Measurements from ENCODE around the gene LRRC18. TPM values are rescaled to one million over a fixed set of nuclear protein-coding genes. Genes with fewer than 3 reads are reported as not detected.

LRRC18 gene
- total RNA-seq, 1 experiment from 2014 or later: not detected

DNA sequence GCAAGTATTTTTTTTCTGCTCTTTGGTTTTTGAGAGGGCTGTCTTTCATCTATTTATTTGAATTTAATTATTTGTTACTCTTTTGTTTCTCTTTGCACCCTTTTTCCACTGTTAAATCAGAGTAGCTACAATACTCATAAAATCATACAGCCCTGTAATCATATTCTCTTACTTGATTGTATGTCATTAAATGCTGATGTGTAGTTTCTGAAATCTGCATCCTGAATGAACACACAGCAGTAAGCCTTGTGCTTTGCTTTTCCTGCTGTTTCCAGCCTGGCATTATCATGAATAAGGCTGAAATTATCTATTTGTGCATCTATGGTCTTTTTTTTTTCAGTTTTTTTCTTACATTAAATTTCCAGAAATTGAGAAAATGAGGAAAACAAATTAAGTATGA lies 4.1 kb downstream of the LRRC18 start:
- H2BK20ac ChIP-seq (ENCODE audit: low read depth, low read length, poor library complexity, severe bottlenecking): no peak overlapping the region
- H3K79me1 ChIP-seq (ENCODE audit: insufficient read depth, low read depth, low read length, poor library complexity, severe bottlenecking): no peaks in the 10 kb centered on the region
- no peak for TF ChIP-seq CTCF (conservative IDR thresholded peaks at IDR 0.05)
- no peak overlapping the region for H4K5ac ChIP-seq (ENCODE audit: insufficient read length, low read depth, low read length)
- H4K91ac ChIP-seq (ENCODE audit: insufficient read length, low read depth, low read length): no peak overlapping the region
- H3K9me3 ChIP-seq (ENCODE audit: control insufficient read depth, low read depth, low read length): no peaks in the 10 kb centered on the region
- no peaks in the 10 kb centered on the region for H4K20me1 ChIP-seq (ENCODE audit: control insufficient read depth, insufficient read depth, insufficient read length)
- H3K9ac ChIP-seq (ENCODE audit: extremely low read depth, insufficient read length, low read length): no peak overlapping the region
- no peak overlapping the region for H3T11ph ChIP-seq (ENCODE audit: low read length)
- no peak overlapping the region for H2BK5ac ChIP-seq (ENCODE audit: insufficient read length, low read length)
- no peak overlapping the region for H3K23ac ChIP-seq (ENCODE audit: insufficient read length, low read depth, low read length)
- no peak overlapping the region for H3K4me2 ChIP-seq (ENCODE audit: insufficient read depth, insufficient read length, low read length)
- Mint-ChIP-seq H3K27ac (no peak overlapping the region), H3K4me3 (no peak overlapping the region), H3K27me3 (ENCODE audit: low read depth) (peaks cover 3% of the 10 kb centered on the region), H3K36me3 (ENCODE audit: insufficient read depth in 1 of 3, low read depth in 3 of 3) (no peaks in the 10 kb centered on the region), H3K9me3 (no peaks in the 10 kb centered on the region), H3K4me1 (peaks cover 8 to 17% of the 10 kb centered on the region in 2 experiments)
- H3K79me2 ChIP-seq (ENCODE audit: insufficient read depth, low read length): no peaks in the 10 kb centered on the region
- no peak for DNase-seq
- no peak overlapping the region for H2AFZ ChIP-seq (ENCODE audit: low read length)
- H2BK12ac ChIP-seq (ENCODE audit: insufficient read length, low read depth, low read length): no peak overlapping the region
- no peak overlapping the region for H2AK5ac ChIP-seq (ENCODE audit: insufficient read length, low read length)
- no peak overlapping the region for H3K27ac ChIP-seq (ENCODE audit: insufficient read length, low read depth, low read length)
- H3K14ac ChIP-seq (ENCODE audit: insufficient read depth, low read length): no peak overlapping the region
- no peak overlapping the region for H3K4ac ChIP-seq (ENCODE audit: low read depth, low read length)
- no peak overlapping the region for H2BK120ac ChIP-seq (ENCODE audit: low read depth, low read length, poor library complexity, severe bottlenecking)
- H3K23me2 ChIP-seq (ENCODE audit: insufficient read length, low read depth, low read length, poor library complexity, severe bottlenecking): no peaks in the 10 kb centered on the region
- no peak overlapping the region for H4K8ac ChIP-seq (replicated peaks; ENCODE audit: insufficient read length, low read depth, low read length)
- no peaks in the 10 kb centered on the region for H3K4me1 ChIP-seq (ENCODE audit: insufficient read depth, low read length)
- no peak overlapping the region for H2BK15ac ChIP-seq (ENCODE audit: low read depth, low read length)
- no peak overlapping the region for H3K18ac ChIP-seq (ENCODE audit: insufficient read length, low read depth, low read length)
- no peaks in the 10 kb centered on the region for H3K27me3 ChIP-seq (ENCODE audit: insufficient read depth, low read length)
- no peak overlapping the region for H3K56ac ChIP-seq (ENCODE audit: insufficient read length, low read depth, low read length)

All from H9 (cell line).